HCT116 (cell line): ENCODE data around the gene ROR2. TPM values are rescaled to one million over a fixed set of nuclear protein-coding genes. Genes with fewer than 3 reads are reported as not detected.

Experiments
- ATAC-seq: fragments of 200-7000 bp; cut with Tn5 transposase; 2 replicates; pipeline ENCODE4 v1.9.1; 2020; ENCODE audit warnings: mild to moderate bottlenecking, moderate library complexity
- BruUV-seq: library from RNA; stranded (reverse); fragments of 400-500 nt; replicated peaks from 2 replicates; lab custom pipeline; 2021; lab: Mats Ljungman, UMichigan
- CTCF ChIA-PET: fragments of 300-600 bp; sonication (Branson Sonifier 250); formaldehyde crosslinking; loops from one replicate; lab custom pipeline; 2021; ENCODE audit warnings: antibody characterized with exemption; lab: Charles Lee
- POLR2A ChIA-PET: fragments of 300-600, 350-600 bp; sonication (Branson Sonifier 250); formaldehyde crosslinking; loops from one replicate; lab custom pipeline; 2021; ENCODE audit warnings: antibody characterized with exemption; lab: Charles Lee
- RAD21 ChIA-PET, 2 experiments: fragments of 300-600 bp; sonication (Branson Sonifier 250); formaldehyde crosslinking; loops; one replicate each; lab custom pipeline; 2023; ENCODE audit warnings: low total read pairs in 2 of 2; ENCODE audit not compliant: uncharacterized antibody in 2 of 2, unreplicated experiment in 2 of 2, low non-redundant PET in 1 of 2; lab: Charles Lee
- DNase-seq: peaks from one replicate; pipeline ENCODE4 v3.0.0-alpha.2; 2010; ENCODE audit warnings: low read depth, low spot score
- H2AFZ ChIP-seq: fragments of 200-600 bp; shearing (Covaris generic), sonication (generic); 2 replicates; pipeline ENCODE4 v1.6.1; 2017; ENCODE audit warnings: low read depth, mixed run types, mixed read lengths, antibody characterized with exemption, low read length; ENCODE audit not compliant: poor library complexity, severe bottlenecking
- H3K27ac ChIP-seq: 2 replicates; pipeline ENCODE4 v1.5.1; 2012; ENCODE audit warnings: low read depth, low read length
- H3K27me3 ChIP-seq: fragments of 200-600 bp; sonication (generic); 2 replicates; pipeline ENCODE4 v1.6.1; 2016; ENCODE audit warnings: mixed run types, low read length, mixed read lengths; ENCODE audit not compliant: insufficient read depth
- H3K36me3 ChIP-seq, 2 experiments: fragments of 200-500 bp in 1 of 2; fragments of 200-600 bp in 1 of 2; sonication (Bioruptor generic) in 1 of 2; sonication (generic) in 1 of 2; 2 replicates each; pipeline versions ENCODE4 v1.5.1 to v1.6.1; 2014 to 2016; ENCODE audit warnings: low read length in 2 of 2, inconsistent platforms in 1 of 2, mixed read lengths in 1 of 2, mixed run types in 1 of 2; ENCODE audit not compliant: insufficient read depth in 2 of 2, control insufficient read depth in 1 of 2
- H3K4me1 ChIP-seq, 2 experiments: fragments of 200-600 bp in 1 of 2; sonication (generic) in 1 of 2; 2 replicates each; pipeline versions ENCODE4 v1.5.1 to v1.6.1; 2012 to 2017; ENCODE audit warnings: low read length in 2 of 2, inconsistent platforms in 1 of 2, mild to moderate bottlenecking in 1 of 2, mixed read lengths in 1 of 2, mixed run types in 1 of 2, moderate library complexity in 1 of 2; ENCODE audit not compliant: insufficient read depth in 2 of 2, control insufficient read depth in 1 of 2
- H3K4me2 ChIP-seq: fragments of 200-600 bp; sonication (generic); 2 replicates; pipeline ENCODE4 v1.6.1; 2017; ENCODE audit warnings: mixed run types, low read length, mixed read lengths
- H3K4me3 ChIP-seq, 2 experiments: fragments of 200-600 bp in 1 of 2; sonication (generic) in 1 of 2; replicated peaks in 1 of 2; 2 replicates each; pipeline ENCODE4 v1.5.1; 2011 to 2016; ENCODE audit warnings: low read length in 2 of 2, control low read depth in 1 of 2, low read depth in 1 of 2, mild to moderate bottlenecking in 1 of 2, mixed read lengths in 1 of 2, mixed run types in 1 of 2
- H3K79me2 ChIP-seq: fragments of 200-600 bp; sonication (generic); 2 replicates; pipeline ENCODE4 v1.6.1; 2017; ENCODE audit warnings: mild to moderate bottlenecking, mixed run types, low read length, moderate library complexity, mixed read lengths; ENCODE audit not compliant: insufficient read depth
- H3K9ac ChIP-seq: fragments of 200-600 bp; sonication (generic); 2 replicates; pipeline ENCODE4 v1.6.1; 2016; ENCODE audit warnings: low read length, mixed read lengths
- H3K9me2 ChIP-seq: fragments of 200-600 bp; sonication (generic), shearing (Covaris generic); 2 replicates; pipeline ENCODE4 v1.6.1; 2017; ENCODE audit warnings: mixed run types, mild to moderate bottlenecking, moderate library complexity; ENCODE audit not compliant: insufficient read depth
- H3K9me3 ChIP-seq, 2 experiments: fragments of 200-500 bp in 1 of 2; fragments of 200-600 bp in 1 of 2; sonication (Bioruptor generic) in 1 of 2; sonication (generic) in 1 of 2; 2 replicates each; pipeline ENCODE4 v1.6.1; 2014 to 2017; ENCODE audit warnings: low read length in 2 of 2, mixed read lengths in 2 of 2, inconsistent platforms in 1 of 2, low read depth in 1 of 2, mild to moderate bottlenecking in 1 of 2, mixed run types in 1 of 2, moderate library complexity in 1 of 2; ENCODE audit not compliant: control insufficient read depth in 1 of 2, insufficient read depth in 1 of 2
- H4K20me1 ChIP-seq: fragments of 200-600 bp; sonication (generic), shearing (Covaris generic); 2 replicates; pipeline ENCODE4 v1.6.1; 2017; ENCODE audit warnings: mixed run types, mild to moderate bottlenecking, moderate library complexity; ENCODE audit not compliant: insufficient read depth
- CEBPB ChIP-seq: IDR thresholded peaks from 2 replicates; pipeline ENCODE4 v1.6.1; 2012; ENCODE audit warnings: low read depth
- EGR1 ChIP-seq: IDR thresholded peaks from 2 replicates; pipeline ENCODE4 v1.6.1; 2012; ENCODE audit warnings: low read depth
- EZH2 ChIP-seq: fragments of 200-600 bp; sonication (generic); IDR thresholded peaks from 2 replicates; pipeline ENCODE4 v1.6.1; 2017; ENCODE audit warnings: antibody characterized with exemption, mixed run types
- EZH2phosphoT487 ChIP-seq: fragments of 200-600 bp; IDR thresholded peaks from 2 replicates; pipeline ENCODE4 v1.6.1; 2018; ENCODE audit warnings: antibody characterized with exemption, borderline replicate concordance
- JUND ChIP-seq: IDR thresholded peaks from 2 replicates; pipeline ENCODE4 v1.6.1; 2012
- POLR2A ChIP-seq: IDR thresholded peaks from 2 replicates; pipeline ENCODE4 v1.7.0; 2011; ENCODE audit warnings: borderline replicate concordance; ENCODE audit not compliant: insufficient read depth, insufficient read length; ENCODE audit errors: extremely low read depth
- POLR2AphosphoS5 ChIP-seq: IDR thresholded peaks from 2 replicates; pipeline ENCODE4 v1.6.1; 2011; ENCODE audit warnings: mild to moderate bottlenecking, low read depth, low read length, moderate library complexity
- SIN3A ChIP-seq: IDR thresholded peaks from 2 replicates; pipeline ENCODE4 v1.6.1; 2012; ENCODE audit warnings: low read depth
- SRF ChIP-seq: IDR thresholded peaks from 2 replicates; pipeline ENCODE4 v1.6.1; 2012; ENCODE audit warnings: low read depth
- TCF7L2 ChIP-seq: IDR thresholded peaks from 2 replicates; pipeline ENCODE4 v1.7.0; 2011; ENCODE audit warnings: borderline replicate concordance, inconsistent platforms; ENCODE audit not compliant: insufficient read depth, insufficient read length; ENCODE audit errors: extremely low read depth
- YY1 ChIP-seq: IDR thresholded peaks from 2 replicates; pipeline ENCODE4 v1.6.1; 2011; ENCODE audit warnings: low read length, low read depth, moderate library complexity, mild to moderate bottlenecking; ENCODE audit not compliant: insufficient replicate concordance; ENCODE audit errors: extremely low read depth
- ZFX ChIP-seq: fragments of 450-650 bp; IDR thresholded peaks from 2 replicates; pipeline ENCODE4 v1.6.1; 2017
- ZNF274 ChIP-seq: fragments of 200-500 bp; sonication (Bioruptor generic); IDR thresholded peaks from 2 replicates; pipeline ENCODE4 v1.6.1; 2014; ENCODE audit warnings: mild to moderate bottlenecking, low read depth, low read length, inconsistent platforms
- intact Hi-C: fragments of 100-400 bp; cut with micrococcal nuclease; formaldehyde crosslinking; loops from 2 replicates; pipeline ENCODE4 v1.10.0; 2022
- total RNA-seq: library from RNA; stranded (reverse); gene quantifications from one replicate; pipeline ENCODE4 v1.2.1, GENCODE V29; 2021; ENCODE audit not compliant: unreplicated experiment
- TF ChIP-seq, protein P1 (sequence below), 3 experiments: fragments of 200-600 bp in 1 of 3; sonication (generic) in 1 of 3; IDR thresholded peaks in 2 of 3; conservative IDR thresholded peaks in 1 of 3; 2 replicates each; pipeline ENCODE4 v1.5.1; 2012 to 2017; ENCODE audit warnings: low read depth in 2 of 3, low read length in 2 of 3, antibody characterized with exemption in 1 of 3, borderline replicate concordance in 1 of 3, control low read depth in 1 of 3, mild to moderate bottlenecking in 1 of 3, mixed read lengths in 1 of 3, mixed run types in 1 of 3, moderate library complexity in 1 of 3; ENCODE audit not compliant: insufficient read depth in 1 of 3
- TF ChIP-seq, protein P2 (sequence below): IDR thresholded peaks from 2 replicates; pipeline ENCODE4 v1.6.1; 2012
- TF ChIP-seq, protein P3 (sequence below): IDR thresholded peaks from 2 replicates; pipeline ENCODE4 v1.6.1; 2012; ENCODE audit warnings: low read depth

ROR2 gene
- total RNA-seq, 1 experiment from 2014 or later, result 15.7 TPM

GRCh38 chr9:91896513-91897121 is 53.4 kb downstream of the ROR2 start:
- Histone ChIP-seq H4K20me1 (no peaks in the 10 kb centered on the region), H3K4me2 (no peak overlapping the region), H3K4me3 (no peak overlapping the region), H3K27me3 (no peaks in the 10 kb centered on the region), H3K27ac (no peak overlapping the region), H3K79me2 (peaks cover 9% of the 10 kb centered on the region; the same call in 1 of the 2 replicates), H3K9ac (no peak overlapping the region), H3K9me2 (no peaks in the 10 kb centered on the region), H3K9me3 (no peaks in the 10 kb centered on the region), H2AFZ (no peak overlapping the region), H3K36me3 (no peaks in the 10 kb centered on the region), H3K4me1 (no peaks in the 10 kb centered on the region; a peak in 1 of 4 replicates)
- no peak for DNase-seq
- CTCF ChIA-PET, result no interaction called here
- POLR2A ChIA-PET, result no interaction called here
- ATAC-seq, result no peak
- intact Hi-C loops, result no loop called here
- TF ChIP-seq SIN3A, result no peak
- TF ChIP-seq EGR1, result no peak
- TF ChIP-seq POLR2A, result no peak
- TF ChIP-seq, protein P1, sequence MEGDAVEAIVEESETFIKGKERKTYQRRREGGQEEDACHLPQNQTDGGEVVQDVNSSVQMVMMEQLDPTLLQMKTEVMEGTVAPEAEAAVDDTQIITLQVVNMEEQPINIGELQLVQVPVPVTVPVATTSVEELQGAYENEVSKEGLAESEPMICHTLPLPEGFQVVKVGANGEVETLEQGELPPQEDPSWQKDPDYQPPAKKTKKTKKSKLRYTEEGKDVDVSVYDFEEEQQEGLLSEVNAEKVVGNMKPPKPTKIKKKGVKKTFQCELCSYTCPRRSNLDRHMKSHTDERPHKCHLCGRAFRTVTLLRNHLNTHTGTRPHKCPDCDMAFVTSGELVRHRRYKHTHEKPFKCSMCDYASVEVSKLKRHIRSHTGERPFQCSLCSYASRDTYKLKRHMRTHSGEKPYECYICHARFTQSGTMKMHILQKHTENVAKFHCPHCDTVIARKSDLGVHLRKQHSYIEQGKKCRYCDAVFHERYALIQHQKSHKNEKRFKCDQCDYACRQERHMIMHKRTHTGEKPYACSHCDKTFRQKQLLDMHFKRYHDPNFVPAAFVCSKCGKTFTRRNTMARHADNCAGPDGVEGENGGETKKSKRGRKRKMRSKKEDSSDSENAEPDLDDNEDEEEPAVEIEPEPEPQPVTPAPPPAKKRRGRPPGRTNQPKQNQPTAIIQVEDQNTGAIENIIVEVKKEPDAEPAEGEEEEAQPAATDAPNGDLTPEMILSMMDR (IDR thresholded peaks at IDR 0.05 in 2 of 3, conservative IDR thresholded peaks at IDR 0.05 in 1 of 3; ENCODE audit: borderline replicate concordance in 1 of 3, insufficient read depth in 1 of 3, low read depth in 2 of 3, low read length in 2 of 3), result no peak
- no peak for TF ChIP-seq EZH2phosphoT487
- TF ChIP-seq CEBPB, result no peak
- TF ChIP-seq TCF7L2, result no peak
- no peak for TF ChIP-seq YY1
- TF ChIP-seq, protein P2, sequence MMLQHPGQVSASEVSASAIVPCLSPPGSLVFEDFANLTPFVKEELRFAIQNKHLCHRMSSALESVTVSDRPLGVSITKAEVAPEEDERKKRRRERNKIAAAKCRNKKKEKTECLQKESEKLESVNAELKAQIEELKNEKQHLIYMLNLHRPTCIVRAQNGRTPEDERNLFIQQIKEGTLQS, result no peak
- no peak for TF ChIP-seq POLR2AphosphoS5
- TF ChIP-seq, protein P3, sequence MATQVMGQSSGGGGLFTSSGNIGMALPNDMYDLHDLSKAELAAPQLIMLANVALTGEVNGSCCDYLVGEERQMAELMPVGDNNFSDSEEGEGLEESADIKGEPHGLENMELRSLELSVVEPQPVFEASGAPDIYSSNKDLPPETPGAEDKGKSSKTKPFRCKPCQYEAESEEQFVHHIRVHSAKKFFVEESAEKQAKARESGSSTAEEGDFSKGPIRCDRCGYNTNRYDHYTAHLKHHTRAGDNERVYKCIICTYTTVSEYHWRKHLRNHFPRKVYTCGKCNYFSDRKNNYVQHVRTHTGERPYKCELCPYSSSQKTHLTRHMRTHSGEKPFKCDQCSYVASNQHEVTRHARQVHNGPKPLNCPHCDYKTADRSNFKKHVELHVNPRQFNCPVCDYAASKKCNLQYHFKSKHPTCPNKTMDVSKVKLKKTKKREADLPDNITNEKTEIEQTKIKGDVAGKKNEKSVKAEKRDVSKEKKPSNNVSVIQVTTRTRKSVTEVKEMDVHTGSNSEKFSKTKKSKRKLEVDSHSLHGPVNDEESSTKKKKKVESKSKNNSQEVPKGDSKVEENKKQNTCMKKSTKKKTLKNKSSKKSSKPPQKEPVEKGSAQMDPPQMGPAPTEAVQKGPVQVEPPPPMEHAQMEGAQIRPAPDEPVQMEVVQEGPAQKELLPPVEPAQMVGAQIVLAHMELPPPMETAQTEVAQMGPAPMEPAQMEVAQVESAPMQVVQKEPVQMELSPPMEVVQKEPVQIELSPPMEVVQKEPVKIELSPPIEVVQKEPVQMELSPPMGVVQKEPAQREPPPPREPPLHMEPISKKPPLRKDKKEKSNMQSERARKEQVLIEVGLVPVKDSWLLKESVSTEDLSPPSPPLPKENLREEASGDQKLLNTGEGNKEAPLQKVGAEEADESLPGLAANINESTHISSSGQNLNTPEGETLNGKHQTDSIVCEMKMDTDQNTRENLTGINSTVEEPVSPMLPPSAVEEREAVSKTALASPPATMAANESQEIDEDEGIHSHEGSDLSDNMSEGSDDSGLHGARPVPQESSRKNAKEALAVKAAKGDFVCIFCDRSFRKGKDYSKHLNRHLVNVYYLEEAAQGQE, result no peak
- no peak for TF ChIP-seq SRF
- TF ChIP-seq ZFX, result no peak
- no peak for TF ChIP-seq ZNF274
- no peak for TF ChIP-seq EZH2
- no peak for TF ChIP-seq JUND
- RAD21 ChIA-PET, result no interaction called here
- no TSS peak for BruUV-seq
